ENCODE data around the gene DTNB. TPM values are rescaled to one million over a fixed set of nuclear protein-coding genes. Genes with fewer than 3 reads are reported as not detected.

Gene DTNB
- polyA plus RNA-seq, 1 experiment: 12.5 TPM

DNA sequence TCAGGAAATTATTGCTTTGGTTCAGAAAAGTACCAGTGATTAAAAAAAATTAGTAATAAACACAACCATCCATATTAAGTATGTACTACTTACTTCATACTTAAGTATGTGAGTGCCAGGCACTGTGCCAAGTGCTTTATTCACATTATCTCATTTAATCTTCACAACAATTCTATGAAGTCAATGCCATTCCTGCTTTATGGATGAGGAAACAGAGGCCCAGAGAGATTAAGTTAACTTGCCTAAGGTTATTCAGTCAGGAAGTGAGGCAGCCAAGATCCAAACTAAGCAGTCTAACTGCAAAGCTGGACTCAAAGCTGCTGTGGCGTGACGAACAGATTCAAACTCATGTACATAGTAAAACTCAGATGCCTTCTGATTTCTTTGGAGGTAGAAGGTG is 22.3 kb downstream of the DTNB start:
- no peak for DNase-seq (ENCODE audit: low read depth, low spot score)
- ChIA-PET CTCF (interaction anchor here (4.1 to 4.3 kb wide), 2 partner anchors 14 to 43 kb away, joined by 22 to 30 read pairs; no protein-coding TSS in a partner anchor), POLR2A (no interaction called here)
- no peak overlapping the region for H3K4me3 ChIP-seq (ENCODE audit: low read depth, low read length)
- no peaks in the 10 kb centered on the region for H3K9me3 ChIP-seq (ENCODE audit: control insufficient read depth, insufficient read depth, low read length)
- TF ChIP-seq, protein P1, sequence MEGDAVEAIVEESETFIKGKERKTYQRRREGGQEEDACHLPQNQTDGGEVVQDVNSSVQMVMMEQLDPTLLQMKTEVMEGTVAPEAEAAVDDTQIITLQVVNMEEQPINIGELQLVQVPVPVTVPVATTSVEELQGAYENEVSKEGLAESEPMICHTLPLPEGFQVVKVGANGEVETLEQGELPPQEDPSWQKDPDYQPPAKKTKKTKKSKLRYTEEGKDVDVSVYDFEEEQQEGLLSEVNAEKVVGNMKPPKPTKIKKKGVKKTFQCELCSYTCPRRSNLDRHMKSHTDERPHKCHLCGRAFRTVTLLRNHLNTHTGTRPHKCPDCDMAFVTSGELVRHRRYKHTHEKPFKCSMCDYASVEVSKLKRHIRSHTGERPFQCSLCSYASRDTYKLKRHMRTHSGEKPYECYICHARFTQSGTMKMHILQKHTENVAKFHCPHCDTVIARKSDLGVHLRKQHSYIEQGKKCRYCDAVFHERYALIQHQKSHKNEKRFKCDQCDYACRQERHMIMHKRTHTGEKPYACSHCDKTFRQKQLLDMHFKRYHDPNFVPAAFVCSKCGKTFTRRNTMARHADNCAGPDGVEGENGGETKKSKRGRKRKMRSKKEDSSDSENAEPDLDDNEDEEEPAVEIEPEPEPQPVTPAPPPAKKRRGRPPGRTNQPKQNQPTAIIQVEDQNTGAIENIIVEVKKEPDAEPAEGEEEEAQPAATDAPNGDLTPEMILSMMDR (IDR thresholded peaks at IDR 0.05; ENCODE audit: low read depth, low read length): no peak
- no peaks in the 10 kb centered on the region for H3K27me3 ChIP-seq (ENCODE audit: control insufficient read depth, insufficient read depth, low read length)
- H3K27ac ChIP-seq (ENCODE audit: low read depth, low read length): no peak overlapping the region

DNA sequence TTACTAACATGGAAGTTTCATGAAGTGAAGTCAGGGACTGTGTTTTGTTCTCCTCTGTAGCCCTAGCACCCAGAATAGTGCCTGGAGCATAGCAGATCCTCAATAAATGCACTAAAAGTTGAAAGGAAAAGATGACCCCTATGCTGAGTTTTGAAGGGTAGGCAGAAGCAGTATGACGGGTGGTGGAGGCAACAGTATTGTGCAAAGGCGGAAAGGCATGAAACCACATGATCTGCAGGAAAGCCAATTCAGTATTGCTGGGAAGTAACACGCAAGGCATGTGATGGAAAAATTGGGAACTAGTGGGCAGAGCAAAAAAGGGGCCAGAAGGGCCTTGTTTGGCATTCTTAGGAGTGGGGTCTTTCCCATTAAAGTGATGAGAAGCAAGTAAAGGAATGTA is 23.1 kb downstream of the DTNB start:
- DNase-seq (ENCODE audit: low read depth, low spot score): no peak
- TF ChIP-seq, protein P1 (IDR thresholded peaks at IDR 0.05; ENCODE audit: low read depth, low read length): no peak
- Histone ChIP-seq H3K27ac (ENCODE audit: low read depth, low read length) (no peak overlapping the region), H3K4me3 (ENCODE audit: low read depth, low read length) (no peak overlapping the region), H3K9me3 (ENCODE audit: control insufficient read depth, insufficient read depth, low read length) (no peaks in the 10 kb centered on the region), H3K27me3 (ENCODE audit: control insufficient read depth, insufficient read depth, low read length) (no peaks in the 10 kb centered on the region)
- CTCF ChIA-PET: interaction anchor here (4.1 kb wide), 1 partner anchor 43 kb away, joined by 22 read pairs; no protein-coding TSS in a partner anchor
- POLR2A ChIA-PET: no interaction called here

DNA sequence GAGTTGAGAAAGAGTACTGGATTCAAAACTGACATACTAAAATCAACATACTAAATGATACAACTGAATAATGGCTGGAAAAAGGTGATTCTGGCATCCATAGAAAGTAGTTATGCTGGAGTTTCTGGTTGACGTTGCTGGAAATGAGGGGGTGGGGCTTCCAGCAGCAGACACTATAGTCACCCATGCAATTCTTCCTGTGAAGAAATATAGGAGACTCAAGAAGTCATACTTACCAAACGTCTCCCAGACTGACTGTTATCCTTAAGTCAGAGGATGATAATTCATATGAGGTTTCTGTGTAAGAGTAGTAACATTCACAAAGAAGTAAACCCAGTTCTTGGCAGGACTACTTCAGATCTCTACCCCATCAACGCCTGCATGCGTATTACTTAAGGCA is 23.6 kb downstream of the DTNB start:
- no peaks in the 10 kb centered on the region for H3K9me3 ChIP-seq (ENCODE audit: control insufficient read depth, insufficient read depth, low read length)
- CTCF ChIA-PET: no interaction called here
- no peak for DNase-seq (ENCODE audit: low read depth, low spot score)
- no peak overlapping the region for H3K4me3 ChIP-seq (ENCODE audit: low read depth, low read length)
- POLR2A ChIA-PET: no interaction called here
- TF ChIP-seq, protein P1 (IDR thresholded peaks at IDR 0.05; ENCODE audit: low read depth, low read length): no peak
- H3K27me3 ChIP-seq (ENCODE audit: control insufficient read depth, insufficient read depth, low read length): no peaks in the 10 kb centered on the region
- H3K27ac ChIP-seq (ENCODE audit: low read depth, low read length): no peak overlapping the region

DNA sequence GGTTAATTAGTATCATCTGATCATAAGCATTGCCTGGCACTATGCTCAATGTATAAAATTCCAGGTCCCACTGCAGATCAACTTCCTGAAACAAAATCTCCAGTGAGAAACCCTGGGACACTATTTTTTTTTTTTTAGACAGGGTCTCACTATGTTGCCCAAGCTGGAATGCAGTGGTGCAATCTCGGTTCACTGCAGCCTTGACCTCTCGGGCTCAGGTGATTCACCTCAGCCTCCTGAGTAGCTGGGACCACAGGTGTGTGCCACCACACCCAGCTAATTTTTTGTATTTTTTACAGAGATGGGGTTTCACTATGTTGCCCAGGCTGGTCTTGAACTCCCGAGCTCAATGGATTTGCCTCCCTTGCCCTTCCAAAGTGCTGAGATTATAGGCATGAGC is 31.1 kb downstream of the DTNB start:
- CTCF ChIA-PET: interaction anchor here (2.2 kb wide), 1 partner anchor 35 kb away, joined by 5 read pairs; no protein-coding TSS in a partner anchor
- no peak for DNase-seq (ENCODE audit: low read depth, low spot score)
- Histone ChIP-seq H3K27me3 (ENCODE audit: control insufficient read depth, insufficient read depth, low read length) (no peaks in the 10 kb centered on the region), H3K27ac (ENCODE audit: low read depth, low read length) (no peak overlapping the region), H3K4me3 (ENCODE audit: low read depth, low read length) (no peak overlapping the region), H3K9me3 (ENCODE audit: control insufficient read depth, insufficient read depth, low read length) (no peaks in the 10 kb centered on the region)
- POLR2A ChIA-PET: no interaction called here
- TF ChIP-seq, protein P1 (IDR thresholded peaks at IDR 0.05; ENCODE audit: low read depth, low read length): no peak

DNA sequence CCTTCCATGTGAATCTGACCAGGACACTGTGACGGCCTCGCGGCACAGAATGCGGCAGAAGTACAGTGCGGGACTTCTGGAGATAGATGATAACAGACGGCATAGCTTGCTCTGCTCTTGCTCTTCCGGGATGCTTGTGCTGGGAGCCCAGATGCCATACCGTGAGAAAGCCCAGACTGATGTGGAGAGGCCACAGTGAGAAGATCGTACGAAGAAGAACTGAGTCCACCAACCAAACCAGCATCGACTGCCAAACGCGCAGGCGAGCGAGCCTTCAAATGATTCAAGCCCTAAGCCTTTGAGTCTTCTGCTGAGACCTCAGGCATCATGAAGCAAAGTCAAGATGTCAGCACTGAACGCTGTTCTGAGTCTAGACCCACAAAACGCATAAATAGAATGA is 33.7 kb downstream of the DTNB start:
- ChIA-PET CTCF (no interaction called here), POLR2A (no interaction called here)
- TF ChIP-seq, protein P1 (IDR thresholded peaks at IDR 0.05; ENCODE audit: low read depth, low read length): no peak
- H3K4me3 ChIP-seq (ENCODE audit: low read depth, low read length): no peak overlapping the region
- H3K27me3 ChIP-seq (ENCODE audit: control insufficient read depth, insufficient read depth, low read length): no peaks in the 10 kb centered on the region
- no peaks in the 10 kb centered on the region for H3K9me3 ChIP-seq (ENCODE audit: control insufficient read depth, insufficient read depth, low read length)
- no peak for DNase-seq (ENCODE audit: low read depth, low spot score)
- H3K27ac ChIP-seq (ENCODE audit: low read depth, low read length): no peak overlapping the region

All from AG04450 (cell line).